IPS DF 4.7 (cell line): Measurements from ENCODE around the gene CCDC86.
"Not testable (repeated sequence)": the region's sequence is repeated elsewhere in the genome, so short reads cannot be mapped to it uniquely, and the experiment has no call there.

Source experiments
- DNase-seq: peaks from one replicate; pipeline ENCODE4 v3.0.0-alpha.2; 2013; ENCODE audit warnings: low spot score; ENCODE audit errors: extremely low read depth

Gene CCDC86, protein sequence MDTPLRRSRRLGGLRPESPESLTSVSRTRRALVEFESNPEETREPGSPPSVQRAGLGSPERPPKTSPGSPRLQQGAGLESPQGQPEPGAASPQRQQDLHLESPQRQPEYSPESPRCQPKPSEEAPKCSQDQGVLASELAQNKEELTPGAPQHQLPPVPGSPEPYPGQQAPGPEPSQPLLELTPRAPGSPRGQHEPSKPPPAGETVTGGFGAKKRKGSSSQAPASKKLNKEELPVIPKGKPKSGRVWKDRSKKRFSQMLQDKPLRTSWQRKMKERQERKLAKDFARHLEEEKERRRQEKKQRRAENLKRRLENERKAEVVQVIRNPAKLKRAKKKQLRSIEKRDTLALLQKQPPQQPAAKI

DNA sequence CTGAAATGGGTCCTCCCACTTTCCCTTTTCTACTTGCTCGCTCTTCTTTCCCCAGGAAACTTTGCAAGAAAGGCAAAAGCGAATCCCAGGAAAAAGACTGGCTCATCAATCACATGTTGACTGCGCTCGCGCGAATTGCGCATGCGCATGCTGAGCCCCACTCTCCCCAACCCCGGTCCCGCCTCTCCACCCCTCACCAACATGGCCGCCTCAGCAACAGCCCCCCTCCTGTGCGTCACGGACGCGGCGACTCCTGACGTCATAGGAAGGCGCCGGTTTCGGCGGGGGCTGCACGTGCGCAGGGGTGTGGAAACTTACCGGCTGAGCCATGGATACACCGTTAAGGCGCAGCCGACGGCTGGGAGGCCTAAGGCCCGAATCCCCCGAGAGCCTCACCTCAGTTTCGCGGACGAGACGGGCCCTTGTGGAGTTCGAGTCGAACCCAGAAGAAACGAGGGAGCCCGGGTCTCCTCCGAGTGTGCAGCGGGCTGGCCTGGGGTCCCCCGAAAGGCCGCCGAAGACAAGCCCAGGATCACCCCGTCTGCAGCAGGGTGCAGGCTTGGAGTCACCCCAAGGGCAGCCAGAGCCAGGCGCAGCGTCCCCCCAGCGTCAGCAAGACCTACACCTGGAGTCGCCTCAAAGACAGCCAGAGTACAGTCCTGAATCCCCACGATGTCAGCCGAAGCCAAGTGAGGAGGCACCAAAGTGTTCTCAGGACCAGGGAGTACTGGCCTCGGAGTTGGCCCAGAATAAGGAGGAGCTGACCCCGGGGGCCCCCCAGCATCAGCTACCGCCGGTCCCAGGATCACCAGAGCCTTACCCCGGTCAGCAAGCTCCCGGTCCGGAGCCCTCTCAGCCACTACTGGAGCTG lies at the start of gene CCDC86:
Gene CCDC86, plus strand, starts transcription at position 317 of the 871 bp plus-strand sequence. Its CDS starts 12 bp downstream, at position 329.
- peak; percentile 58 for DNase-seq

DNA sequence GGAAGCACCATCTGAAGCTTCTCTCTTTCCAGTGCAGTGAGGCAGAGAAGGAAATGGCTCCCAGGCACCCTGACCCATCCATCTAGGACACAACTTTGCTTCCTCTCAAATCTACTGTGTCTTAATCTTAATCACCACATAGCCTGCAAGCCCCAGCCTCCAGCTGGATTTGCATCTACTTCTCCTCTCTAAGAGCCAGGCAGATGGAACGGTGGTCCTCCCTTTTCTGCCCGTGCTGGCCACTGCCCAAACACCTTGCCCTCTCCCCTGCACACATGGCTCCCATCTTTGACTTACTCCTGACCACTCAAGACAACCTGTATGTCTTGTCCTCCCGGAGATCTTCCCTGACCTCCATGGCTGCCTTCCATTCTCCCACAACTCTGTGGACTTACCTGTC lies 49.4 kb upstream of the CCDC86 start:
- no peak for DNase-seq

DNA sequence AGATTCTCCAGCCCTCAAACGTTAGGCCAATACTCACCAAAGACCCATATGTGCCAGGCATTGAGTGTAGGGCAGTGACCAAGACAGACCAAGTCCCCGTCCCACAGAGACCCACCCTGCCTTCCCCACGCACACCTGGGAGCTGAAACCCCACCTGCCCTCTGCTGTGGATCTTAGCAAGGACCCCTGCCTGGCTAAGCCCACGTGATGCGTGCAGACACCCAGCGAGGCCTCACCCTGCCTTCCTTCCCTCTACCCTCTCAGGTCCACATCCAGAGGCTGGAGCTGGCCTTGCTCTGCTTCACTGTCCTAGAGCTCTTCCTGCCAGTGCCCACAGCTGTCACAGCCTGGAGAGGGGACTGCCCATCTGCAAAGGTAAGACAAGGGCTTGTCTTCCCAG lies 46.6 kb upstream of the CCDC86 start:
- DNase-seq, result no peak

DNA sequence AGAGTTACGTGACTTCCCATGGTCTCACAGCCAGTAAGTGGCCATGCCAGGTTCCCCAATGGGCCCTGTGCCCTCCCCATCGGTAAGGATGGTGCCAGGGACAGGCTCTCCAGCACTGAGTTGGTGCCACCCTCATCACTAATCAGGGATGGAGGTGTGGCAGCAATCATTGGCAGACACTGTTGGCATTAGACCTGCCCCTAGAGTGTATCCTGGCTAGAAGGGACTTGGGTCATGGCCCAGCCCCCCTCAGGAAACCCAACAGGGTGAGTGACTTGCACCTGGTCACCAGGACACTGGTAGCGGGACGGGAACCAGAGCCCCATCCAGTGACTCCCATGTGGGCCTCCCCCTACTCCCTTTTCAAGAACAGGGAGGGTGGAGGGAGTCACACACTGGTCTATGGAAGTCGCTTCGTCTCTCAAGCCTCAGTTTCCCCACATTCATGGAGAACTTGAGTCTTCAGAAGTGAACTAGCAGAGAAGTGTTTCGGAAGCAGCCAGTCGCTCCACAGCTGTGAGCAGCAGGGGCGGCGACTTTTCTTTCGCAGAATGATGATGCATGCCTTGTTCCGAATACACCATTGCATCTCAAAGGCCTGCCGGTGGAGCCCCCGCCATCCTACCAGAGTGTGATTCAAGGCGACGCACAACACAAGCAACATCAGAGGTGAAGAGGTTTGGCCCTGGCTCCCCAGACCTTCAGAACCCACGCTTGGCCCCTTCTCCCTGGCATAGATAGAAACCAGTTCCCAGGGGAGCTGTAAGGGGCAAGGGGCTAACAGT lies 43.9 kb upstream of the CCDC86 start:
- DNase-seq, result no peak

DNA sequence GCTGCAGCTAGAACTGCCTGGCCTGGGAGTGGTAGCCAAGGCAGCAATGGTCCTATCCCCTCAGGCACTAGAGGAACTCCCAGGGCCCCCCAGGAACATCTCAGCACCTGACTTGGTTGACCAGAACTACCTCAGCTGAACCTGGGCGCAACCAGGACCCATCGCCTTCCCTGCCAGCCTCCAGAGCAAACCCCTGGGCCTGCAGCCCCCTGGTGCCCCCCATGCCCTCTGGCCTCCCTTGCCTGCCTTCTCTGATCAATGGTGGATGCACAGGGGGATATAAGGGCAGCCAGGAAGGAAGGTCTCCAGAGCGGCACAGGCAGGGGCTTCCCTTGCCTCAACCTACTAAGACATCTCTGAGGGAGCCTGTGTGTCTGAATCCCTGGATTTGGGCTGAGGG lies 43.3 kb upstream of the CCDC86 start:
- DNase-seq, result no peak

DNA sequence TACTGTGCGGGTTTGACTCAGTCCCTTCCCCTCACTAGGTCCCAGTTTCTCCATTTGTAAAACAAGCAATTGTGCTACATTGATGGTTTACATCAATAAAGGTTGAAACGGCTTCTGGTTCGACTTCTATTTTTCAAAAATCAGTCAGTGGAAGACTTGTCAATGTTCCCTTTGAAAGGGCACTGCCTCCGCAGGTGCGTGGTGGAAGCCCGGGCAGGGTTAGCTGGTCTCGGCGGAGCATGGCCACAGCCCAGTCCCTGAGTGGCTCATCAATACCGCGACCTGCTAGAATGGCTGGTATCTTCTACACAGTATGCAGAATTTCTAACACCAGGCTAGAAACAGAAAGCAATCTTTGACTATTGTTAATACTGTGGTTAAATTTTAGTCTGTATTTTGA lies 40.7 kb upstream of the CCDC86 start:
- no peak for DNase-seq

DNA sequence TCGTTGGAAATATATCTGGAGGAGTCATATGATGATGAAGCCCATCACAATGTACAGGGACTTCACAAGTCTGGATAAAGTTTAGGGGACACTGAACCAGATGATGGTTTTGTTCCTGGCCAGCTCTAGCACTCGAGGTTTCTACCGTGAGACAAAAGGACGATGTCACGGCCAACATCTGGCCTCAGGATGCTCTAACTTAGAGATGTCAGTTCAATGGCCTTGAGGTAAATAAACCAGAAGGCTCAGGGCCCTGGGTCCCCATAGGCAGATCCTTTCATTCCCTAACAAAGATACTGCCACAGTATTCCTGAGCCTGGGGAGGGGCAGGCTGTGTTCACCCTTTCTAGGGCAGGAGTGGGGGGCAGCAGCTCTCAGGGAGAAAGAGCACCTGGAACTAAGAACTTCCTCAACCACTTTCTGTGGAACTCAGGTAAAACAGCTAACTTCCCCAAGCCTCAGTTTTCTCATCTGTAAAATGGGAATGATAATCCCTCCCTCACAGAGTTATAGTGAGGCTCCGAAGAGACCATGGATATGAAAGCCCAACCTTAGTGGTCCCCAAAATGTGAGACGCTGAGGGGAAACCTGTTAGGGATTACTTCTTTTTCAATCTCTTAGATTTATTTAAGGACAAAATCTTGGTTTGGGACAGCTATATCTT lies 38.5 kb upstream of the CCDC86 start:
- no peak for DNase-seq

DNA sequence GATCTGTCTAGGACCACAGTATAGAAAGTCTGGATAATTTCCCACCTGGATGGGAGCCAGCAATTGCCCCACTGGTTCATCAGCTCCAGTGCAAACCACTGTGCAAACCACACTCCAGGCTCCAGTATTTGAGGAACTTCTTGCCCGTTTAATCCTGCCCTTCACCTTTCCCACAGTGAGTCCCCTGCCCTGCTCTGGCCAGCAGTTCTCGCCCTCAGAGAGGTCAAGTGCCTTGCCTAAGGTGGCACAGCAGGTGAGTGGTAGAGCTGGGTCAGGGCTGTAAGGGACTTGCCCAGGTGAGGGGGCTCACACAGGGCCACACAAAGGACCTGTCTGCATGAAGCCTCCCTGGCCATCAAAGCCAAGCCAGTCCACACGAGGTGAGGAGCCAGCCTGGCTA lies 32.7 kb upstream of the CCDC86 start:
- DNase-seq, result no peak

DNA sequence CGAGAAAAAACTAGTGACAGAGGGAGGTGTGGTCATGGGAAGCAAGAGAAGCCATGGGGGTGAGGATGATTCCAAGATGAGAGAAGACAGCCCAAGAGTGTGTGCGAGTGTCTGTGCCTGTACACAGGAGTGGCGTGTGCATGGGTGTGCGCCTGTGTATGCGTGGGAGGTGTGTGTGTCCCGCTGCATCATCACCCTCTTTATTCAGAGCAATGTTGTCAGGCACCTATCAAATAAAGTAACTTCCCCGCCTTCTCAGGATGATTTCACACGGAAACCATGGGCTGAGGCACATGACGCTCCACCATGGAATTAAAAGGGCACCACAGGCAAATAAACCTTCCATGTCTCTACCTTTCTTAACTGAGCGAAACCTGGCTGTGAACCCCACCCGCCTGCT lies 32.2 kb upstream of the CCDC86 start:
- DNase-seq, result no peak

DNA sequence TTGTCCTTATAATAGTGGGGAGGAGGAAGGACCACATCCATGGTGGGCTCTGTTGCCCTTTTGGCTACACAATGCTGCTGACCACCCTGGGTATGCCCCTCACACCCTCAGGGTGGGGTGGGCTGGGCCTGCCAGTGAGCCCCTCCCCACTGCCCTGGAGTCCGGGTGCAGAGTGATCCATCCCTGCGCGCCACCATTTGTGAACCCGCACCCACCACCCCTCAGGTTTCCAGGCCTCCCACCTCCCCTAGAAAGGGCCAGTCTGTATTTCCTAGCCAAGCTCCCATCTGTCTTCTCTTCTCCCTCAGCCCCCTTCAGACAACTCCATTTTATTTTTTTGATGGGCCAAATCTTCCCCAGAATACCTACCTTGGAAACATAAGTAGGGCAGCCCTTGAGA lies 31.8 kb upstream of the CCDC86 start:
- DNase-seq, result no peak

DNA sequence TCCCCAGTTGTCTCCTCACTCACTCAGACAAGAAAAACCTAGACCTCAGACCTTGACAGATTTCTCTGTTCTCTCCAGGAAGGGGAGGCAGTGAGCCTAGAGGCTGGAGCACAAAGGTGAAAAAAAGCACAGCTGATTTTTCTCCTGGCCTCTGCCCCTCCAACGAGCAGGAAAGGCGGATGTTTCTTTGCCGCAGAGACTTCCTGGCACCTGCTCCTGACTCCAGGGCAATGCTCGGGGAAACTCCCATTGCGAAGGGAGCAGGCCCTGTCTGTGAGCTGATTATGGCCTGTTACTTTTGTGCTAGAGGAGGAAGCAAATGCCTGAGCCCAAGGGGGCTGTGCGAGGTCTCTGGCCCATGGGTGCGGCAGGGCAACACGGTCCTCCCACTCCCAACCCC lies 31.3 kb upstream of the CCDC86 start:
- no peak for DNase-seq

DNA sequence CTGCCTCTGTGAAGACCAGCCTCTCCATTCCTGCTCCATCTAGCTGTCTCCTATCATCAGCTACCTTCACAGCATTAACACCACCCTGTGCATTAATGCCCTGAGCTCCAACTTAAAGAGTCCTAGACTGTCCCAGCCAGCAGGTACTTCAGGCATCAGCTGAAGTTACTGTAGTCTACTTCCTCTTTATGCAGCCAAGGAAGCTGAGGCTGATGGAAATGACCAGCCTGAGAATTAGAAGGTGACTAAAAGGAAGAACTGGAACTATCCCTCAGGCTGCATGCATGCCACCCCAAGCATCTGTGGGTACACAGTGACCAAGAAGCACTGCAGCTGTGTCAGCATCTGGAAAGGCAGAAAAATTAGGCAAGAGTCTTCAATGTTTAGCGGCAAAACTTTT lies 28.6 kb upstream of the CCDC86 start:
- no peak for DNase-seq

DNA sequence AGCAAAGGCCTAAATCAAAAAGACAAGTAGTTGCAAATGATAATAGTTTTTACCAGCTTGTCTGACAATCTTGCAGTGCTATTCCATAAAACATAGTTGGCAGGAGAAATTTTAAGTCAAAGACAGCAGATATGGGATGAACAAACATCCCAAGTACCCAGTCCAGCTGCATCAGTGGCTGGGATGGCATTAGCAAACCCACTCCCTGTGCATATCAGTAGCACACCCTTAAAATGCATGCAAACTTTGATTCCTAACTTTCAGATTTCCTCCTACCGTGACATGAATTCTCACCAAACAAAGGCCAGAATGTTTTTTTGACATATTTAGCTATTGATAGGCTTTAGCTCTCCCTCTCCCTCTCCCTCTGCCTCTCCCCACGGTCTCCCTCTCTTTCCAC lies 27.8 kb upstream of the CCDC86 start:
- DNase-seq, result no peak

DNA sequence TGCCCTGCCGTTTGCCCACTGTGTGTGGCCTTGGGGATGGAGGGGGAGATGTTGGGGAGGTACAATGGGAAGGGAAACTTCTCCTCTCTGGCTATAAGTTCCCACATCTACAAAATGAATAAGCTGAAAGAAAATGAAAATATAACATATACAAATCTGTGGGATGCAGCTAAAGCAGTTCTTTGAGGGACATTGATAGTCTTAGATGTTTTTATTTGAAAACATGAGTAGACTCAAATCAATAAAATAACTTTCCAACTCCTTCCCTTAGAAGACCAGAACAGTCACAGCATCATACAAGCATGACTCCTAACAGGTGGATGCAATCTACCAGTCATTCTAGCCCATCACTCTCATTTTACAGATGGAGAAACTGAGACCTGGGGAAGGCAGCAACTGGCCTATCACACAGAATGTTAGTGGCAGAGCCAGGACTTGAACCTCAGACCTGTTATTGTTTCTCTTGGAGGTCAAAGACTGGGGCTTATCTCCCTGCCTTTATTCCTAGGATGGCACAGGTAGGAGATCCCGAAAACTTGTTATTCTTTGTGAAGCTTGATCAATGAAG lies 25.2 kb upstream of the CCDC86 start:
- DNase-seq, result no peak

DNA sequence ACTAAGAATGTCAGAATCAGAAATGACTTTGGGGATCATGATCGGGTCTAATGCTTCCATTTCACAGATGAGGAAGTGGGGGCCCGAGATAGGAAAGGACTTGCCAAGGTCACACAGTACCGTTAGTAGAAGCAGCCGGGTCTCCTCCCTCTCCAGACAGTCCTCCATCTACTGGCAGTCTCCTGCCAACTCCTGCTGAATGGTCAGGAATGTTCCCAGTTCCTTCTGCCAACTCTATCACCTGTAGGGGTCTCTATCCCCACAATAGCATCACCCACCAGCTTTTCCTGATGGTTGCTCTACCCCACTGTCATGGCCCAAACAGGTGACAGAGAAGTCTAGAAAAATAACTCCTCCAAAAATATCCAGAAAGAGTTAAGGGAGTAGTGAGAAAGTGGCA lies 23.9 kb upstream of the CCDC86 start:
- no peak for DNase-seq

DNA sequence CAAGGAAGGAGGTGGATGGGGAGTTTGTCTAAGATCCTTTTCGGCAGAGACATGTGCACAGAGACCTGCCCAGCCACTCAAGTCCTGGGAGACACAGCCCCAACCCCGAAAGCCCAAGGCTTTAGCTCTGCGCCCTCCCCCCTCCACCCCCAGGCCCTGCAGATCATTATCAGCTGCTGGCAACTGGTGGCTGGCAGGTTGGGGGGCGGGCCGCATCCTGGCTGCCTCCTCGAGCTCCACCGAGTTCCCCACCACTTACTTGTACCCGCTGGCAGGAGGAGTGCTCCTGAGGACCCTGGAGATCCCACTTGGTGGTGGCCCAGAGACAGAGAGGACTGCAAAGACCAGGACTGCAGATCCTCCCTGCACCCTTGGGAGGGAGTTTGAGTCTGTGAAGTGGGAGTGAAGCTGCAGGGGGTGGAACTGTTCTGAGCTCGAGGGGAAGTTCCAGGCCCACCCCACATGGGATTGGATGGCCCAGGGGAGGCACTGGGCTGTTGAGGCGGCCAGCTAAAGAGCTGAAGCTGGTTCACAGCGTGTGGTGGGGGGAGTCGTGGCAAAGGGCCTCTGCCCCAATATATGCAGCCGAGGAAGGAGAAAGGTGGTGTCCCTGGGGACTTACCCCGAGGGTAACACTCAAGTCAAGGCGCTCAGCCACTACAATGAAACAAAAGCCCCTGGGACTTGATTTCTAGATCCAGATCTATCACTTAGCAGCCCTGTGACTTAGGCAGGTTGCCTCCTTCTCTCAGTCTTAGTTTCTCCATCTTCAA lies 19.9 kb upstream of the CCDC86 start:
- no peak for DNase-seq

DNA sequence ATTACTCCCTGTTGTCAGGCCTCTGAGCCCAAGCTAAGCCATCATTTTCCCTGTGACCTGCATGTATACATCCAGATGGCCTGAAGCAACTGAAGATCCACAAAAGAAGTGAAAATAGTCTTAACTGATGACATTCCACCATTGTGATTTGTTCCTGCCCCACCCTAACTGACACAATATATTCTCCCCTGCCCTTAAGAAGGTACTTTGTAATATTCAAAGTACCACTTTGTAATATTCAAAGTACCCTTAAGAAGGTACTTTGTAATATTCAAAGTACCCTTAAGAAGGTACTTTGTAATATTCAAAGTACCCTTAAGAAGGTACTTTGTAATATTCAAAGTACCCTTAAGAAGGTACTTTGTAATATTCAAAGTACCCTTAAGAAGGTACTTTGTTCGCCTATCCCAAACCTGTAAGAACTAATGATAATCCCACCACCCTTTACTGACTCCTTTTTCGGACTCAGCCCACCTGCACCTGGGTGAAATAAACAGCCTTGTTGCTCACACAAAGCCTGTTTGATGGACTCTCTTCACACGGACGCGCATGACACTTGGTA lies 18.1 kb upstream of the CCDC86 start:
- not testable (repeated sequence) for DNase-seq

DNA sequence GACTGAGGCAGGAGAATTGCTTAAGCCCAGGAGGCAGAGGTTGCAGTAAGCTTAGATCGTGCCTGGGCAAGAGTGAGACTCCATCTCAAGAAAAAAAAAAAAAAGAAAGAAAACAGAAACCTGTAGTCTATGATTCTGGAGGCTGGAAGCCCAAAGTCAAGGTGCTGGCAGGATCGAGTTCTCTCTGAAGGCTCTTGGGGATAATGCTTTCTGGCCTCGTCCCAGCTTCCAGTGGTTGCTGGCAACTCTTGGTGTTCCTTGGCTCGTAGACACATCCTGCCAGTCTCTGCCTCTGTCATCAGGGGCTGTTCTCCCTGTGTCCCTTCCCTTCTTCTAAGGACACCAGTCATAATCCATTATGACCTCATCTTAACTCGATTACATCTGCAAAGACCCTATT lies 16.8 kb upstream of the CCDC86 start:
- DNase-seq, result no peak

DNA sequence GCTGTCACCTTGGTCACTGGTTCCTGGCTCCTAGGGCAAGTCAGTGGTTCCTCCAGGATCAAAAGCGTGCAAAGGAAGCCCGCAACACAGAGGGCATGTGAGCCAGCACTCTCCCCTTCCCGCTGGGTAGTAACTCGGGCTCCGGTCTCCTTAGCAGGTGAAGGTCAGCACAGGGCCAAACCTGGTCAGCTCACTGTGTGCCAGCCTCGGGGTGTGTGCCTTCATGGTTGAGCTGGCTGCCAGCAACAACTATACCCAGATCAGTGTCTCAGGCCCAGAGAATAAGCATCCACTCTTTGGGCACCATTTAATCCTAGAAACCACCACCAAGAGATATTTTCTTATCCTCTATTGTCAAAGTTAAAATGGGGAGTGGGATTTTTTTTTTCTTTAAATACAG lies 16.1 kb upstream of the CCDC86 start:
- no peak for DNase-seq
